K562 (cell line): ENCODE data around the gene DNAH1. TPM values are rescaled to one million over a fixed set of nuclear protein-coding genes. Genes with fewer than 3 reads are reported as not detected.

Experiments used
- ATAC-seq: fragments of 200-7000 bp; cut with Tn5 transposase; 3 replicates; pipeline ENCODE4 v1.9.1; 2020; ENCODE audit warnings: moderate library complexity
- BruUV-seq: library from RNA; stranded (reverse); fragments of 400-500 nt; replicated peaks from 2 replicates; lab custom pipeline; 2021; lab: Mats Ljungman, UMichigan
- CTCF ChIA-PET: fragments of 300-600 bp; formaldehyde crosslinking; extraction: SDS; loops from one replicate; lab custom pipeline; 2021; ENCODE audit warnings: low intra/inter-chr PET ratio; lab: Yijun Ruan, JAX
- POLR2A ChIA-PET: fragments of 300-600, 350-650 bp; sonication (Branson Sonifier 250); formaldehyde crosslinking; extraction: SDS; loops from one replicate; lab custom pipeline; 2021; ENCODE audit warnings: antibody characterized with exemption, inconsistent platforms; lab: Yijun Ruan, JAX
- DNase-seq, 4 experiments: peaks; one replicate each; pipeline versions ENCODE4 v3.0.0 to v3.0.0-alpha.2; 2011 to 2018; ENCODE audit warnings: low spot score in 3 of 4, mixed read lengths in 3 of 4; ENCODE audit errors: extremely low read depth in 1 of 4
- FAIRE-seq: peaks from 2 replicates; lab custom pipeline; 2011; peaks lifted over from hg19 to GRCh38; lab: Jason Lieb, UNC
- H2AFZ ChIP-seq: 2 replicates; pipeline ENCODE4 v1.6.0; 2011; ENCODE audit warnings: low read depth, low read length, control low read depth, inconsistent platforms
- H3K27ac ChIP-seq: fragments of 200-600 bp; 3 replicates; pipeline ENCODE4 v1.8.0; 2011; ENCODE audit warnings: low read depth, mild to moderate bottlenecking, control low read depth, inconsistent platforms, low read length, moderate library complexity, mixed read lengths; ENCODE audit errors: extremely low read depth
- H3K27me3 ChIP-seq, 2 experiments: fragments of 300-600 bp in 1 of 2; 2 replicates in 1 of 2; 3 replicates in 1 of 2; pipeline versions ENCODE4 v1.6.0 to v1.8.0; 2011; ENCODE audit warnings: inconsistent platforms in 2 of 2, low read length in 2 of 2, mild to moderate bottlenecking in 1 of 2, mixed read lengths in 1 of 2, moderate library complexity in 1 of 2; ENCODE audit not compliant: control insufficient read depth in 2 of 2, insufficient read depth in 2 of 2
- H3K36me3 ChIP-seq: fragments of 300-600 bp; 3 replicates; pipeline ENCODE4 v1.8.0; 2011; ENCODE audit warnings: mild to moderate bottlenecking, low read length, inconsistent platforms; ENCODE audit not compliant: control insufficient read depth, insufficient read depth
- H3K4me1 ChIP-seq, 2 experiments: fragments of 200-600 bp in 1 of 2; replicated peaks in 1 of 2; 2 replicates in 1 of 2; 3 replicates in 1 of 2; pipeline versions ENCODE4 v1.5.1 to v1.8.0; 2011; ENCODE audit warnings: inconsistent platforms in 2 of 2, low read length in 2 of 2, mild to moderate bottlenecking in 1 of 2, mixed read lengths in 1 of 2, moderate library complexity in 1 of 2; ENCODE audit not compliant: control insufficient read depth in 2 of 2, insufficient read depth in 2 of 2
- H3K4me2 ChIP-seq: 2 replicates; pipeline ENCODE4 v1.6.1; 2011; ENCODE audit warnings: low read length, control low read depth, inconsistent platforms, mixed read lengths; ENCODE audit not compliant: insufficient read depth
- H3K4me3 ChIP-seq: fragments of 200-600 bp; sonication (generic), shearing (Covaris generic); 2 replicates; pipeline ENCODE4 v1.5.1; 2016; ENCODE audit warnings: control low read depth, inconsistent platforms
- H3K79me2 ChIP-seq: fragments of 200-600 bp; 3 replicates; pipeline ENCODE4 v1.8.0; 2011; ENCODE audit warnings: low read length, inconsistent platforms; ENCODE audit not compliant: control insufficient read depth, insufficient read depth
- H3K9ac ChIP-seq, 2 experiments: 2 replicates each; pipeline versions ENCODE4 v1.6.0 to v1.6.1; 2011; ENCODE audit warnings: low read depth in 2 of 2, low read length in 2 of 2, control low read depth in 1 of 2, inconsistent platforms in 1 of 2, mild to moderate bottlenecking in 1 of 2, mixed read lengths in 1 of 2; ENCODE audit not compliant: insufficient read depth in 1 of 2
- H3K9me1 ChIP-seq: one replicate; pipeline ENCODE4 v1.6.0; 2011; ENCODE audit warnings: inconsistent platforms, mild to moderate bottlenecking, low read length, moderate library complexity; ENCODE audit not compliant: control insufficient read depth, insufficient read depth
- H3K9me3 ChIP-seq: replicated peaks from 2 replicates; pipeline ENCODE4 v1.5.1; 2011; ENCODE audit warnings: low read depth, low read length, inconsistent platforms; ENCODE audit not compliant: control insufficient read depth, insufficient read depth
- H4K20me1 ChIP-seq: replicated peaks from 2 replicates; pipeline ENCODE4 v1.6.1; 2011; ENCODE audit warnings: low read length, inconsistent platforms, mixed read lengths; ENCODE audit not compliant: control insufficient read depth, insufficient read depth
- CEBPG ChIP-seq, 3 experiments: fragments of 200-800 bp in 1 of 3; sonication (Bioruptor generic) in 1 of 3; sonication (generic) in 1 of 3; formaldehyde crosslinking in 1 of 3; IDR thresholded peaks in 2 of 3; conservative IDR thresholded peaks in 1 of 3; 2 replicates each; pipeline versions ENCODE4 v1.6.1 to v1.8.0; 2016 to 2022; ENCODE audit warnings: missing compliant biosample characterization in 2 of 3, missing genetic modification characterization in 2 of 3, mild to moderate bottlenecking in 1 of 3, missing genetic modification reagents in 1 of 3
- CHD1 ChIP-seq: fragments of 200-600 bp; sonication (generic); IDR thresholded peaks from one replicate; pipeline ENCODE4 v1.6.1; 2012; ENCODE audit warnings: mild to moderate bottlenecking, moderate library complexity, low read length, inconsistent platforms
- FOXP1 ChIP-seq: sonication (generic); formaldehyde crosslinking; IDR thresholded peaks from 2 replicates; pipeline ENCODE4 v1.8.0; 2022; ENCODE audit warnings: mild to moderate bottlenecking, missing genetic modification reagents
- HNRNPK ChIP-seq: fragments of 200-400 bp; formaldehyde crosslinking; IDR thresholded peaks from one replicate; pipeline ENCODE4 v1.6.1; 2018; ENCODE audit warnings: mild to moderate bottlenecking, low read depth, low read length; ENCODE audit not compliant: poor library complexity, severe bottlenecking
- KLF10 ChIP-seq: fragments of 250-450 bp; sonication (Bioruptor Pico); IDR thresholded peaks from 2 replicates; pipeline ENCODE4 v1.6.1; 2021; ENCODE audit warnings: matching md5 sums
- LEF1 ChIP-seq: fragments of 450-650 bp; IDR thresholded peaks from 2 replicates; pipeline ENCODE4 v1.6.1; 2016; ENCODE audit warnings: mild to moderate bottlenecking
- MYC ChIP-seq, 2 experiments: fragments of 250-450 bp in 1 of 2; sonication (Bioruptor Pico) in 1 of 2; IDR thresholded peaks; 2 replicates each; pipeline versions ENCODE4 v1.5.1 to v1.6.1; 2012 to 2021; ENCODE audit warnings: low read depth in 2 of 2, borderline replicate concordance in 1 of 2, improper control_type of control experiment in 1 of 2, low read length in 1 of 2, mild to moderate bottlenecking in 1 of 2, moderate library complexity in 1 of 2
- NR2C1 ChIP-seq, 2 experiments: fragments of 450-650 bp; IDR thresholded peaks; 2 replicates each; pipeline ENCODE4 v1.6.1; 2017; ENCODE audit warnings: mild to moderate bottlenecking in 2 of 2, antibody characterized with exemption in 1 of 2, inconsistent platforms in 1 of 2, missing compliant biosample characterization in 1 of 2, missing genetic modification characterization in 1 of 2
- NR2C2 ChIP-seq, 2 experiments: fragments of 200-800 bp in 1 of 2; sonication (Bioruptor generic) in 1 of 2; sonication (generic) in 1 of 2; formaldehyde crosslinking in 1 of 2; IDR thresholded peaks; 2 replicates each; pipeline versions ENCODE4 v1.6.1 to v1.8.0; 2016 to 2022; ENCODE audit warnings: mild to moderate bottlenecking in 1 of 2, missing compliant biosample characterization in 1 of 2, missing genetic modification characterization in 1 of 2, missing genetic modification reagents in 1 of 2
- POLR2B ChIP-seq: fragments of 450-650 bp; IDR thresholded peaks from 2 replicates; pipeline ENCODE4 v1.6.1; 2018; ENCODE audit warnings: low read depth; ENCODE audit not compliant: partially characterized antibody
- PREB ChIP-seq: sonication (generic); formaldehyde crosslinking; IDR thresholded peaks from 2 replicates; pipeline ENCODE4 v1.8.1; 2023; ENCODE audit warnings: mild to moderate bottlenecking, missing genetic modification reagents
- SMAD4 ChIP-seq: fragments of 250-450 bp; sonication (Bioruptor Pico); conservative IDR thresholded peaks from 2 replicates; pipeline ENCODE4 v1.8.0; 2021; ENCODE audit warnings: inconsistent platforms, mild to moderate bottlenecking, moderate library complexity
- TCF7L2 ChIP-seq: fragments of 150-350 bp; IDR thresholded peaks from 2 replicates; pipeline ENCODE4 v1.6.1; 2016; ENCODE audit warnings: low read depth, mild to moderate bottlenecking, low read length, moderate library complexity
- TEAD4 ChIP-seq, 2 experiments: sonication (generic) in 1 of 2; formaldehyde crosslinking in 1 of 2; IDR thresholded peaks; 2 replicates each; pipeline versions ENCODE4 v1.6.1 to v1.8.0; 2012 to 2022; ENCODE audit warnings: borderline replicate concordance in 1 of 2, inconsistent platforms in 1 of 2, low read length in 1 of 2, mild to moderate bottlenecking in 1 of 2, missing genetic modification reagents in 1 of 2
- ZNF174 ChIP-seq: fragments of 250-450 bp; sonication (Bioruptor Pico); IDR thresholded peaks from 2 replicates; pipeline ENCODE4 v1.4.0; 2020; ENCODE audit warnings: mild to moderate bottlenecking
- ZNF347 ChIP-seq: fragments of 450-650 bp; formaldehyde crosslinking; IDR thresholded peaks from 2 replicates; pipeline ENCODE4 v1.4.0; 2020; ENCODE audit warnings: low read depth, mild to moderate bottlenecking, moderate library complexity
- WGBS: fragments of 100-300 bp; shearing (Covaris generic); methylation state at CpG from one replicate; pipeline ENCODE4 v1.1.6; 2016; ENCODE audit warnings: low coverage, mixed read lengths; ENCODE audit not compliant: insufficient coverage; ENCODE audit errors: missing lambda C conversion rate; 5-methylcytosine and 5-hydroxymethylcytosine counted together
- in situ Hi-C: fragments of 300-500 bp; cut with MboI; formaldehyde crosslinking; loops from 4 replicates; pipeline ENCODE4 v1.15.0; 2018; ENCODE audit warnings: inconsistent platforms, mixed read lengths
- intact Hi-C: fragments of 100-400 bp; cut with micrococcal nuclease; formaldehyde crosslinking; loops from 2 replicates; pipeline ENCODE4 v1.14.2; 2022
- polyA plus RNA-seq, 8 experiments: library from polyadenylated mRNA; depleted of rRNA in 4 of 8; stranded (reverse) in 5 of 8; unstranded in 3 of 8; fragments of >200 nt; fragmentation: Nextera tagmentation in 2 of 8; fragmentation: Illumina TruSeq in 1 of 8; extraction: Ambion mirVana in 2 of 8; extraction: Trizol in 1 of 8; gene quantifications; 2 replicates each; pipeline versions ENCODE4 v1.2.1 to v1.2.3, GENCODE V29; 2011 to 2014; ENCODE audit warnings: inconsistent platforms in 1 of 8, missing spikeins in 1 of 8
- total RNA-seq, 7 experiments: library from RNA; depleted of rRNA in 6 of 7; stranded (reverse); fragments of >200 nt in 6 of 7; fragmentation: Illumina TruSeq in 2 of 7; extraction: Trizol in 2 of 7; gene quantifications; 2 replicates each; pipeline versions ENCODE4 v1.2.1 to v1.2.3, GENCODE V29; 2011 to 2021; ENCODE audit warnings: low replicate concordance in 1 of 7

Gene DNAH1
- total and polyA plus RNA-seq, 9 of the 15 experiments (the other 6 are each of a cell fraction or from before 2014, with no cell fraction given), result 0.04 to 0.84 (median 0.50) TPM

GRCh38 chr3:52277071-52277964, 38.8 kb upstream of the DNAH1 start:
- no peaks in the 10 kb centered on the region for H3K27me3 ChIP-seq
- TSS peak; percentile 47 for BruUV-seq
- no peak for TF ChIP-seq TCF7L2
- TF ChIP-seq HNRNPK, result no peak
- no peak for TF ChIP-seq PREB
- TF ChIP-seq CHD1, result peak; percentile 77
- TF ChIP-seq CEBPG (CRISPR knock-in tag; IDR thresholded peaks at IDR 0.05), result 0 out of 2 replicates have a peak, but pooled peaks have one; percentile 6
- no peak for TF ChIP-seq CEBPG (tag; conservative IDR thresholded peaks at IDR 0.05 in 1 of 2, IDR thresholded peaks at IDR 0.05 in 1 of 2)
- TF ChIP-seq MYC (IDR thresholded peaks at IDR 0.05; ENCODE audit: low read depth, low read length), result no peak
- TF ChIP-seq MYC (CRISPR knock-in tag; IDR thresholded peaks at IDR 0.05; ENCODE audit: borderline replicate concordance, low read depth), result no peak
- TF ChIP-seq FOXP1, result no peak
- TF ChIP-seq NR2C1 (IDR thresholded peaks at IDR 0.05), result peak; percentile 53; the same call in 1 of the 2 replicates
- TF ChIP-seq NR2C1 (tag; IDR thresholded peaks at IDR 0.05), result peak; percentile 30; the same call in 1 of the 2 replicates
- TF ChIP-seq TEAD4 (IDR thresholded peaks at IDR 0.05; ENCODE audit: low read length), result 0 out of 2 replicates have a peak, but pooled peaks have one; percentile 5
- no peak for TF ChIP-seq TEAD4 (CRISPR knock-in tag; IDR thresholded peaks at IDR 0.05; ENCODE audit: borderline replicate concordance)
- TF ChIP-seq LEF1, result no peak
- no peak for TF ChIP-seq POLR2B
- TF ChIP-seq SMAD4, result no peak
- TF ChIP-seq KLF10 (CRISPR knock-in tag), result no peak
- TF ChIP-seq ZNF174 (CRISPR knock-in tag), result no peak
- TF ChIP-seq ZNF347 (CRISPR knock-in tag), result no peak
- no peak for TF ChIP-seq NR2C2 (CRISPR knock-in tag; IDR thresholded peaks at IDR 0.05)
- TF ChIP-seq NR2C2 (tag; IDR thresholded peaks at IDR 0.05), result peak; percentile 61; the same call in 1 of the 2 replicates

More at GRCh38 chr3:52277071-52277964, 38.8 kb upstream of the DNAH1 start:
- POLR2A ChIA-PET, result interaction anchor here (0.6 to 3.4 kb wide), 19 partner anchors 10 to 467 kb away, joined by 3 to 29 read pairs (median 4); partner anchors contain the start of genes GLYCTK and TLR9
- Histone ChIP-seq H3K9me3 (no peaks in the 10 kb centered on the region), H3K79me2 (peaks cover 75% of the 10 kb centered on the region), H3K4me2 (peak overlapping the region; percentile 80), H3K9ac (peak overlapping the region; percentile 95), H3K27ac (peak overlapping the region; percentile 95), H3K4me1 (peaks cover 11 to 13% of the 10 kb centered on the region in 2 experiments; a peak in 4 of 5 replicates), H3K9me1 (no peaks in the 10 kb centered on the region), H4K20me1 (peaks cover 13% of the 10 kb centered on the region; the same call in 1 of the 2 replicates), H3K36me3 (peaks cover 36% of the 10 kb centered on the region), H3K4me3 (peak overlapping the region; percentile 73), H2AFZ (no peak overlapping the region)
- ATAC-seq (peak; percentile 48), FAIRE-seq (peak; percentile 73), DNase-seq (peak in 3 of 4 experiments; percentile 27 to 71 (median 48))
- in situ Hi-C loops (no loop called here), intact Hi-C loops (no loop called here)
- under 1% methylated on average over 28 of the region's 28 CpGs for WGBS
- CTCF ChIA-PET, result interaction anchor here (0.5 to 0.9 kb wide), 2 partner anchors 46 to 274 kb away, joined by 3 to 7 read pairs; no protein-coding TSS in a partner anchor
